CD14-positive monocyte (primary cell): ENCODE measurements around the gene ZNF513. TPM values are rescaled to one million over a fixed set of nuclear protein-coding genes. Genes with fewer than 3 reads are reported as not detected.

Experiments used
- DNase-seq, 3 donors: peaks; one replicate each; pipeline ENCODE4 v3.0.0-alpha.2; 2011 to 2022
- H2AFZ ChIP-seq: 2 replicates; pipeline ENCODE4 v1.6.0; 2012; ENCODE audit warnings: mild to moderate bottlenecking, low read depth, low read length, inconsistent platforms; ENCODE audit not compliant: insufficient read depth, poor library complexity, severe bottlenecking
- H3K27ac ChIP-seq, 2 donors: 1 replicate in 1 of 2; 2 replicates in 1 of 2; pipeline ENCODE4 v1.5.1; 2012 to 2013; ENCODE audit warnings: low read length in 2 of 2, control low read depth in 1 of 2, inconsistent platforms in 1 of 2, low read depth in 1 of 2, mild to moderate bottlenecking in 1 of 2
- H3K27me3 ChIP-seq, 2 donors: one replicate each; pipeline versions ENCODE4 v1.6.0 to v1.6.1; 2011 to 2013; ENCODE audit warnings: low read length in 2 of 2; ENCODE audit not compliant: control insufficient read depth in 2 of 2, insufficient read depth in 2 of 2
- H3K36me3 ChIP-seq, 2 donors: replicated peaks in 1 of 2; 1 replicate in 1 of 2; 2 replicates in 1 of 2; pipeline versions ENCODE4 v1.5.1 to v1.6.1; 2012 to 2013; ENCODE audit warnings: low read length in 2 of 2, control low read depth in 1 of 2, inconsistent platforms in 1 of 2, mild to moderate bottlenecking in 1 of 2; ENCODE audit not compliant: insufficient read depth in 2 of 2, control insufficient read depth in 1 of 2
- H3K4me1 ChIP-seq, 2 donors: 1 replicate in 1 of 2; 2 replicates in 1 of 2; pipeline versions ENCODE4 v1.5.1 to v1.6.1; 2012 to 2013; ENCODE audit warnings: low read length in 2 of 2, control low read depth in 1 of 2, inconsistent platforms in 1 of 2, mild to moderate bottlenecking in 1 of 2, moderate library complexity in 1 of 2; ENCODE audit not compliant: insufficient read depth in 2 of 2, control insufficient read depth in 1 of 2
- H3K4me2 ChIP-seq: replicated peaks from 2 replicates; pipeline ENCODE3; 2012; ENCODE audit warnings: low read length, moderate library complexity, mild to moderate bottlenecking; ENCODE audit not compliant: poor library complexity, severe bottlenecking; ENCODE audit errors: extremely low read depth
- H3K4me3 ChIP-seq, 3 experiments: fragments of 200-600 bp in 1 of 3; sonication (generic) in 1 of 3; replicated peaks in 1 of 3; 1 replicate in 2 of 3; 2 replicates in 1 of 3; pipeline ENCODE4 v1.5.1; 2011 to 2013; ENCODE audit warnings: low read length in 3 of 3, mild to moderate bottlenecking in 3 of 3, control low read depth in 2 of 3, low read depth in 2 of 3, inconsistent platforms in 1 of 3, moderate library complexity in 1 of 3
- H3K79me2 ChIP-seq: 2 replicates; pipeline ENCODE4 v1.6.0; 2012; ENCODE audit warnings: mild to moderate bottlenecking, control low read depth, inconsistent platforms, low read length, moderate library complexity; ENCODE audit not compliant: insufficient read depth
- H3K9ac ChIP-seq: 2 replicates; pipeline ENCODE4 v1.6.0; 2017; ENCODE audit warnings: low read length, mild to moderate bottlenecking; ENCODE audit not compliant: insufficient read depth, poor library complexity, severe bottlenecking
- H3K9me3 ChIP-seq, 2 donors: replicated peaks in 1 of 2; 1 replicate in 1 of 2; 2 replicates in 1 of 2; pipeline versions ENCODE4 v1.5.1 to v1.6.1; 2012 to 2013; ENCODE audit warnings: low read length in 2 of 2, control low read depth in 1 of 2; ENCODE audit not compliant: control insufficient read depth in 1 of 2, insufficient read depth in 1 of 2
- H4K20me1 ChIP-seq: 2 replicates; pipeline ENCODE4 v1.6.0; 2012; ENCODE audit warnings: mild to moderate bottlenecking, low read length, control low read depth, moderate library complexity; ENCODE audit not compliant: insufficient read depth
- H3K27ac Mint-ChIP-seq, 7 donors: one replicate each; pipeline ENCODE4 v1.8.0; 2020; ENCODE audit warnings: mild to moderate bottlenecking in 7 of 7, mixed read lengths in 7 of 7, moderate library complexity in 6 of 7, inconsistent platforms in 2 of 7
- H3K27me3 Mint-ChIP-seq, 3 donors: one replicate each; pipeline ENCODE4 v1.8.0; 2021 to 2022; ENCODE audit warnings: low read depth in 3 of 3, mild to moderate bottlenecking in 3 of 3, mixed read lengths in 3 of 3, moderate library complexity in 3 of 3, inconsistent platforms in 1 of 3
- H3K36me3 Mint-ChIP-seq, 2 donors: one replicate each; pipeline ENCODE4 v1.8.0; 2020; ENCODE audit warnings: mixed read lengths in 2 of 2, inconsistent platforms in 1 of 2, mild to moderate bottlenecking in 1 of 2
- H3K4me1 Mint-ChIP-seq: one replicate; pipeline ENCODE4 v1.8.0; 2020; ENCODE audit warnings: mild to moderate bottlenecking, mixed read lengths
- H3K4me3 Mint-ChIP-seq, 2 donors: one replicate each; pipeline ENCODE4 v1.8.0; 2020; ENCODE audit warnings: mild to moderate bottlenecking in 2 of 2, mixed read lengths in 2 of 2, moderate library complexity in 1 of 2
- H3K9me3 Mint-ChIP-seq, 7 donors: one replicate each; pipeline ENCODE4 v1.8.0; 2020 to 2022; ENCODE audit warnings: mixed read lengths in 7 of 7, mild to moderate bottlenecking in 6 of 7, moderate library complexity in 6 of 7, inconsistent platforms in 2 of 7
- CTCF ChIP-seq: fragments of 200-600 bp; IDR thresholded peaks from one replicate; pipeline ENCODE4 v1.8.0; 2022; ENCODE audit warnings: antibody characterized with exemption, mild to moderate bottlenecking
- WGBS: methylation state at CpG from one replicate; pipeline ENCODE4 v1.1.5; 2013; ENCODE audit warnings: missing lambda C conversion rate; ENCODE audit not compliant: insufficient coverage; 5-methylcytosine and 5-hydroxymethylcytosine counted together
- intact Hi-C, 2 donors: fragments of 100-400 bp; cut with micrococcal nuclease; formaldehyde crosslinking; loops; one replicate each; pipeline versions ENCODE4 v1.15.0 to v1.15.1; 2023
- polyA plus RNA-seq, 3 donors: library from polyadenylated mRNA; depleted of rRNA in 1 of 3; unstranded in 2 of 3; stranded (reverse) in 1 of 3; fragments of 300-500 nt in 2 of 3; fragments of >200 nt in 1 of 3; fragmentation: Illumina TruSeq in 2 of 3; gene quantifications; 1 replicate in 2 of 3; 2 replicates in 1 of 3; pipeline ENCODE4 v1.2.3, GENCODE V29; 2012 to 2021

ZNF513 gene
- polyA plus RNA-seq, 3 donors: 2.4 to 36.8 (median 2.6) TPM

DNA sequence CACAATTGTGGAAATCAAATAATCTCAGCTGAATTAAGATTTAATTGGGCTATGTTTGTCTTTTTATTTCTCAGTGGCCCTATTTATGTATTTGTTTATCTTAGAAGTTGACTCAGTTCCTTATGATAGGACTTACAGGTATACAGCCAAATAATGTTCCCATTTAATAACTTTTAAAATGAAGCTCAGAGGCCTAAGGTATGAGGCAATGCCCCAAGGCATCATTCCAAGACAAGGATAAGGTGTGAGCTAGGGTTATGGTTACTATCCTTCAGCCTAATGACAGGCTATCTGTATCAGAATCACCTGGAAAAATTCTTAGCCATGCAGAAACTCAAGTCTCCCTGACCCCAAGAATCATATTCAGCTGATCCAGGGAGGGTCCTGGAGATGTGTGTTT, 40.5 kb upstream of the ZNF513 start:
- H2AFZ ChIP-seq: no peak overlapping the region
- no peak overlapping the region for H3K4me2 ChIP-seq
- no peak for TF ChIP-seq CTCF
- H3K27ac ChIP-seq: no peak overlapping the region
- Mint-ChIP-seq H3K36me3 (no peaks in the 10 kb centered on the region), H3K27me3 (peaks cover 0 to 2% (median 2%) of the 10 kb centered on the region in 3 donors), H3K4me1 (no peaks in the 10 kb centered on the region), H3K9me3 (peaks cover 0 to 3% (median 0%) of the 10 kb centered on the region in 7 donors), H3K4me3 (no peak overlapping the region), H3K27ac (no peak overlapping the region)
- H3K4me1 ChIP-seq: no peaks in the 10 kb centered on the region
- no peaks in the 10 kb centered on the region for H3K79me2 ChIP-seq
- no peak overlapping the region for H3K9ac ChIP-seq
- no peak overlapping the region for H3K4me3 ChIP-seq
- DNase-seq: no peak
- H3K9me3 ChIP-seq: no peaks in the 10 kb centered on the region
- no peaks in the 10 kb centered on the region for H3K36me3 ChIP-seq
- intact Hi-C loops: loop anchor here (10.0 kb wide), 1 partner anchor 164 kb away; the partner anchor contains the start of gene ZNF512 (in 2 of the 2)
- H4K20me1 ChIP-seq: no peaks in the 10 kb centered on the region
- H3K27me3 ChIP-seq: no peaks in the 10 kb centered on the region

DNA sequence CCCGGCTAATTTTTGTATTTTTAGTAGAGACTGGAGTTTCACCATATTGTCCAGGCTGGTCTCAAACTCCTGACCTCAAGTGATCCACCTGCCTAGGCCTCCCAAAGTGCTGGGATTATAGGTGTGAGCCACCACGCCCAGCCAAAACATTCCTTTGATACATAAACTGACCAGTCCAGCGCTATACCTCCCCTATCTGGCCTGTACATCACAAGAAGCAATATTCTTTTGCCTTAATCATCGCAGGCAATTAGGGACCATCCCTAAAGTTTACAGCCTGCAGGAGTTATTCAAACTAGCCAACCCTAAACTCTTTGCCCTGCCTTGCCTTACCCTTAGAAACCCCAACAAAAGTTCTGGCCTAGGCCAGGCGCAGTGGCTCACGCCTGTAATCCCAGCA, 35.6 kb upstream of the ZNF513 start:
- no peak overlapping the region for H3K4me2 ChIP-seq
- H2AFZ ChIP-seq: no peak overlapping the region
- H3K9me3 ChIP-seq: no peaks in the 10 kb centered on the region
- 99% methylated on average over 5 of the region's 6 CpGs for WGBS
- Mint-ChIP-seq H3K4me3 (no peak overlapping the region), H3K9me3 (peaks cover 0 to 10% (median 8%) of the 10 kb centered on the region in 7 donors), H3K4me1 (no peaks in the 10 kb centered on the region), H3K27me3 (peaks cover 0 to 7% (median 4%) of the 10 kb centered on the region in 3 donors), H3K36me3 (no peaks in the 10 kb centered on the region), H3K27ac (no peak overlapping the region)
- intact Hi-C loops: no loop called here
- H3K4me1 ChIP-seq: no peaks in the 10 kb centered on the region
- H3K36me3 ChIP-seq: no peaks in the 10 kb centered on the region
- no peaks in the 10 kb centered on the region for H3K27me3 ChIP-seq
- H3K9ac ChIP-seq: no peak overlapping the region
- H4K20me1 ChIP-seq: no peaks in the 10 kb centered on the region
- no peak overlapping the region for H3K4me3 ChIP-seq
- TF ChIP-seq CTCF: no peak
- no peak overlapping the region for H3K27ac ChIP-seq
- no peak for DNase-seq
- H3K79me2 ChIP-seq: no peaks in the 10 kb centered on the region
